Measurements from ENCODE around the gene COX5B. TPM values are rescaled to one million over a fixed set of nuclear protein-coding genes. Genes with fewer than 3 reads are reported as not detected.
"Not testable (repeated sequence)": the region's sequence is repeated elsewhere in the genome, so short reads cannot be mapped to it uniquely, and the experiment has no call there.

COX5B gene
- total RNA-seq, 4 donors from 2014 or later = 248 to 409 (median 335) TPM

DNA sequence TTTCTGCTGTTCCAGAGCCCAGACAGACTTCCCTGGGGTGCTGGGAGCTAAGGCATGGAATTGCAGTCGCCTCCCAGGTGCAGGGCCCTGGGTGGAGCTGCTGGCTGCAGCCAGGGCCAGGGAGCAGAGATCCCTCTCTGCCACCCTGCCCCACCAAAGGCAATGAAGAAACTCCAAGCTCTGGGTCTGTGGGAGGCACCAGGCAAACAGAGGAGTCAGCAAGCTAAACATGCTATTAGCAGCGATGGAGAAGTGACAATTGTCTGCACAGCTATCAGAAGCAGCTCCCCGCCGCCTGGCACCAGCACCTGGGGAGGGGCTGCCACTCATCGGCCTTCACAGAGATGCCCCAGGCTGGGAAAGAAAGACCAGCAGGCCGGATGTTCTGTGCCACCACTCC lies 28.0 kb upstream of the COX5B start:
- Histone ChIP-seq H3K9me3 (no peaks in the 10 kb centered on the region), H3K4me3 (no peak overlapping the region), H3K27me3 (no peaks in the 10 kb centered on the region), H3K4me1 (no peaks in the 10 kb centered on the region), H3K36me3 (no peaks in the 10 kb centered on the region), H3K27ac (no peak overlapping the region)
- no peak for TF ChIP-seq POLR2A (IDR thresholded peaks at IDR 0.05)
- TF ChIP-seq, protein P1, sequence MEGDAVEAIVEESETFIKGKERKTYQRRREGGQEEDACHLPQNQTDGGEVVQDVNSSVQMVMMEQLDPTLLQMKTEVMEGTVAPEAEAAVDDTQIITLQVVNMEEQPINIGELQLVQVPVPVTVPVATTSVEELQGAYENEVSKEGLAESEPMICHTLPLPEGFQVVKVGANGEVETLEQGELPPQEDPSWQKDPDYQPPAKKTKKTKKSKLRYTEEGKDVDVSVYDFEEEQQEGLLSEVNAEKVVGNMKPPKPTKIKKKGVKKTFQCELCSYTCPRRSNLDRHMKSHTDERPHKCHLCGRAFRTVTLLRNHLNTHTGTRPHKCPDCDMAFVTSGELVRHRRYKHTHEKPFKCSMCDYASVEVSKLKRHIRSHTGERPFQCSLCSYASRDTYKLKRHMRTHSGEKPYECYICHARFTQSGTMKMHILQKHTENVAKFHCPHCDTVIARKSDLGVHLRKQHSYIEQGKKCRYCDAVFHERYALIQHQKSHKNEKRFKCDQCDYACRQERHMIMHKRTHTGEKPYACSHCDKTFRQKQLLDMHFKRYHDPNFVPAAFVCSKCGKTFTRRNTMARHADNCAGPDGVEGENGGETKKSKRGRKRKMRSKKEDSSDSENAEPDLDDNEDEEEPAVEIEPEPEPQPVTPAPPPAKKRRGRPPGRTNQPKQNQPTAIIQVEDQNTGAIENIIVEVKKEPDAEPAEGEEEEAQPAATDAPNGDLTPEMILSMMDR (IDR thresholded peaks at IDR 0.05) = no peak
- no peak for TF ChIP-seq EP300 (IDR thresholded peaks at IDR 0.05)
- 76% methylated on average over 6 of the region's 6 CpGs; no CpG with 5 or more reads in 1 of the 2 donors for WGBS, 2 donors
- DNase-seq (ENCODE audit: low spot score in 2 of 2) = no peak

DNA sequence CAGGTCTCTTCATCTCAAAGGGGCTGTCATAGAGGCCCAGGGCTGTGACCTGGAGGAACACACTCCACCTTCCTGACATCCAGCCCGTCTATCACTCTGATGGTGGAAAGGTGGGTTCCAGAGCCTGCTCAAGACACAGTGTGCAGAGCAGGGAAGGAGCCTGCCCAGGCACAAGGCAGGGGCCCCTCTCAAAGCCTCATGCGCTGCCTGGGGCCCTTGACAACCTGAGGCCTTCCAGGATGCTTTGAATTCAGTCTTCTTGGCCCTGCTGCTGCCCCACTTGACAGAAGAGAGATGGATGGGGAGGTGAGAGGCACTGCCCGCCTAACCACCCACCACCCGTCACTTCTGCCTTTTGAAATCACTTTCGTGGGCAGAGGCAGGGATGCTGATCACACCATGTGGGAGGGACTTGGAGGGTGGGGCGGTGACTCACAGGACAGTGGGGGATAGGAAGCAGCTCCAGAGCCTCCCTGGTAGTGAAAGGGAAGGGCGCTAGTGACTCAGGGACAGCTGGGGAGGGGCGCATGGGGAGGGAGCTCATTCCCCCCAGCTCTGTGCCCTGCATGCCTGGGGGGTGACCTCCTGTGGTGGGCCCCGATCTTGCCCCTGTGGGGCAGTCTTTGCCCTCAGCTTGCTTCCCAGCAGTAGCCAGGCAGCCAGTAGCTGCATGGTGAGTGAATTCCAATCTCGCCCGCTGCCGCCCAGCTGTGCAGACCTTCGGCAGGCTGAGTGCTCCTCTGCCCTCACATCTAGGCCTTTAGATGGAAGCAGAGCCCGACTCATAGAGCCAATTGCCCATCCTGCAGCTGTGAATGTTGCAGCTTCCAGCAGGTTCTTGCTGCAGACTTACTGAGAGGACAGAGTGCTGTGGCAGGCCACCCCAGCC lies 26.7 kb upstream of the COX5B start:
- 68% methylated on average over 6 of the region's 14 CpGs; no CpG with 5 or more reads in 1 of the 2 donors for WGBS, 2 donors
- not testable (repeated sequence) for H3K4me1 ChIP-seq; H3K36me3 ChIP-seq; H3K27me3 ChIP-seq; DNase-seq (ENCODE audit: low spot score in 2 of 2); H3K4me3 ChIP-seq; H3K9me3 ChIP-seq; H3K27ac ChIP-seq

DNA sequence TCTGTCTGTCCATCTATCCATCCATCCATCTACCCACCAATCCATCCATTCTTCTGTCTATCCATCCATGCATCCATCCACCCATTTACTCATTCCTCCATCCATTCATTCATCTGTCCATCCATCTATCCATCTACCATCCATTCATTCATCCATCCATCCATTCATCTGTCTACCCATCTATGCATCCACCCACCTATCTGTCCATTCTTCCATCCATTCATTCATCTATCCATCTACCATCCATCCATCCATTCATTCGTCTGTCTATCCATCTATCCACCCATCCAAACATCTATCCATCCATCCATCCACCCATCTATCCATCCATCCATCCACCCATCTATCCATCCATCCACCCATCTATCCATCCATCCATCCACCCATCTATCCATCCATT lies 25.4 kb upstream of the COX5B start:
- WGBS, 2 donors = 96% methylated on average over 1 of the region's 1 CpG; no CpG with 5 or more reads in 1 of the 2 donors
- not testable (repeated sequence) for DNase-seq (ENCODE audit: low spot score in 2 of 2); H3K27ac ChIP-seq; H3K9me3 ChIP-seq; H3K27me3 ChIP-seq; H3K4me1 ChIP-seq; H3K4me3 ChIP-seq; H3K36me3 ChIP-seq

DNA sequence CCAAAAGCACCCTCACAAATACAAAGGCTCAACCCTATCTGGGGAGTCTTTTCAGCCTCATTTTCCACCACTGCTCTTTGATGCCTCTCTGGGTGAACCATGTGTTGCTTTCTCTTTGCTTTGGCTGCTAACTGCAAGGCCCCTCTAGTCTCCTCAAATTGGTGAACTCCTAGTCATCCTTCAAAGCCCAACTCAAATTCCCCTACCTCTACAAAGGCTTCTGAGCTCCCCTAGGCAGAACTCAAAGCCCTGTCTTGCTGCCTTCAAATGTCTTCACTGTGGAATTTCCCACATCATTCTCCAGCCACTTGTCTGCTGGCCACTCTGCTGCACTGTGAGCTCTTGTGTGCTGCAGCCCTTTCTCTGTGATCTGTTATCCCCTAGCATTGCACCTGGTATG lies 22.9 kb upstream of the COX5B start:
- H3K27ac ChIP-seq; H3K4me3 ChIP-seq; H3K9me3 ChIP-seq; H3K36me3 ChIP-seq; H3K4me1 ChIP-seq; H3K27me3 ChIP-seq; DNase-seq (ENCODE audit: low spot score in 2 of 2): not testable (repeated sequence)

DNA sequence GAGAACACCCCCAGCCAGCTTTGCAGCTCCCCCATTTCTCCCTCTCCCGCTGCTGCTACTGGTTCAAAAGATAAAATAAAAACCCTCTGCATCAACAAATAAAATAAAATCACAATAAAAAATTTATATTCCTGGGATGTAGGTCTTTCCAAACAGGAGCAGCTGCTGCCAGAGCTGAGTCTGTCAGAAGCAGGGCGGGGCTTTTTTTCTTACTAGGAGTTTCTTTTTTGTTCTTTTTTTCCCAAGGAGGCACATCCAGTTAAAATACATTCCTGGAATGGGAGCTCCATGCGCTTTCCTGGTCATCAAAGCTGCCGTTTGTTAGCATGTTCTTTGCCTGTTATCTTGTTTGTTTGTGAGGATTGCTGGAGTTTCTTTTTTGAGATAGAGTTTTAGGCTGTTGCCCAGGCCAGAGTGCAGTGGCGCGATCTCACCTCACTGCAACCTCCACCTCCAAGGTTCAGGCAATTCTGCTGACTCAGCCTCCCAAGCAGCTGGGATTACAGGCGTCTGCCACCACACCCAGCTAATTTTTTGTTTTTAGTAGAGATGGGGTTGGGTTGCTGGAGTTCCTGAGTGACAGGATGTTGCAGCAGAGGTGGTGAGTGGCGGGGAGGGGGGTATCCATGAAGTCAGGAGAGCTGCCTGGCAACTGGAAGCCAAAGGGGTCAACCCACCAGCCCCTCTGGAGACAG lies 20.4 kb upstream of the COX5B start:
- H3K4me1 ChIP-seq; H3K36me3 ChIP-seq; H3K27ac ChIP-seq; H3K9me3 ChIP-seq; H3K27me3 ChIP-seq; DNase-seq (ENCODE audit: low spot score in 2 of 2); H3K4me3 ChIP-seq: not testable (repeated sequence)
- WGBS, 2 donors = 34 to 49% methylated on average over 2 to 4 of the region's 8 CpGs

DNA sequence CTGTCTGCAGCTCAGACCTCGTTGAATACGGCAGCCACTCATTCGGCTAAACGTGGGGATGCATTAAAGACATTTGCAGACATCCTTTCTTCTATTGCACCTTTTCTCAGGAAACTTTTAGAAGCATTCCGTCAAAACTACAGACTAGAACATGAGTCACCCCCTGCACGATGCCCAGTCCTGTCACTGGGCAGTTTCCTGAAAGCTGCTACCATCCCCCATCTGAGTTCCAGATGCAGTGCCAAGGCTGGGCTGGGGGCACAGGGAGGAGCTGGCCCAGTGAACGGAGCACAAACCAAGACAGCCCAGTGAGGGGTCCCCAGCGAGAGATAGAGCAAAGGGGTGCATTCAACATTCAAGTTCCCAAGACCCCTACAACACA lies 19.8 kb upstream of the COX5B start:
- not testable (repeated sequence) for H3K9me3 ChIP-seq; H3K4me3 ChIP-seq; H3K36me3 ChIP-seq; H3K4me1 ChIP-seq; H3K27me3 ChIP-seq; H3K27ac ChIP-seq; DNase-seq (ENCODE audit: low spot score in 2 of 2)
- WGBS, 2 donors = 62 to 75% methylated on average over 8 of the region's 8 CpGs

DNA sequence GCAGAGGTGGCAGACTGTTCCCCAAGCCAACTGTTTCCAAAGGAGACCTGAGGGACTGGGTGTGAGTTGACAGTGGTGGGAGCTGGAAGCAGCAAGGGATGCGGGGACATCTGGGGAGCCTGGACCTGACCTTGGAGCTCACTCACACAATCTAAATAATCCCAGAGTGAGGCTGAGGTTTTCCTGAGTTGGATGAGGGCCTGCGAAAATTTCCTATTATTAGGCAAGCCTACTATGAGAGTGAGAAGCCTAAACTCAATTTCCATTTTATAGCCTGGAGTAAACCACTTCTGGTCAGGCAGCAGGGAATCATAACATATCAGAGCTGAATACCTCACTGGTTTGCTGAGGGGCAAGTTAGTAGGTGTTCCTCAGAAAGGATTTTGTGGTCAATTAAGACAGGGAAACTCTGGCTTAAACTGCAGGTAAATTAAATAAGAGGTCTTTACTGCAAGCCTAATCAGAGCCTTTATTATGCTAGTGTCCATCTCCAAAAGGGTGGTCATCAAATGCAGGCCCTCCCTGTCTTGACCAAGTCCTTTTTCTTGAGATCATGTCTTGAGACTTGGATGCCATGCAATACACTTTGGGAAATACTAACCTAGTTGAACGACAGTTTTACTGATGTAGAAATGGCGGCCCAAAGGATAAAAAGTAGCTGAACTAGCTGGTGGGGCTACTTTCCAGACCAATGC lies 1.7 kb upstream of the COX5B start:
- TF ChIP-seq, protein P1 (IDR thresholded peaks at IDR 0.05) = no peak
- no peak for TF ChIP-seq EP300 (IDR thresholded peaks at IDR 0.05)
- no peak for TF ChIP-seq POLR2A (IDR thresholded peaks at IDR 0.05)
- H3K27me3 ChIP-seq = no peaks in the 10 kb centered on the region

More for the DNA sequence above, 1.7 kb upstream of the COX5B start:
- Histone ChIP-seq H3K9me3 (no peaks in the 10 kb centered on the region), H3K4me3 (no peak overlapping the region), H3K4me1 (peaks cover 0 to 20% (median 14%) of the 10 kb centered on the region in 4 donors), H3K27ac (peak overlapping the region in 2 of 4 donors; percentile 97 to 98), H3K36me3 (peaks cover 5 to 24% (median 20%) of the 10 kb centered on the region in 3 donors)
- no peak for DNase-seq (ENCODE audit: low spot score in 2 of 2)
- 90 to 98% methylated on average over 4 of the region's 4 CpGs for WGBS, 2 donors
